Anterior cingulate cortex (tissue), 58 donors: ENCODE results near the gene PITHD1.
"Not testable (repeated sequence)": the region's sequence is repeated elsewhere in the genome, so short reads cannot be mapped to it uniquely, and the experiment has no call there.

ENCODE experiments used
- DNase-seq, 58 donors: peaks; one replicate each; lab custom pipeline; 2025; lab: John Stamatoyannopoulos, UW

Gene PITHD1

GRCh38 chr1:23816906-23817305 lies 38.7 kb downstream of the PITHD1 start:
- no peak for DNase-seq

- DNase-seq, result no peak
Measured at GRCh38 chr1:23817633-23818032, 39.4 kb downstream of the PITHD1 start.

GRCh38 chr1:23823767-23824166 lies 45.5 kb downstream of the PITHD1 start:
- no peak for DNase-seq

- DNase-seq, result no peak
Measured at GRCh38 chr1:23824711-23825075, 46.5 kb downstream of the PITHD1 start.

- DNase-seq, result peak; percentile 30 to 93 (median 85)
Measured at GRCh38 chr1:23825076-23825761, 47.0 kb downstream of the PITHD1 start, which contains the start of gene HMGCL. HMGCL (minus strand) TSS chr1:23825429; CDS start chr1:23825415, 14 bp downstream.

GRCh38 chr1:23825762-23826522 lies 47.7 kb downstream of the PITHD1 start:
- DNase-seq, result peak in 1 of 58 donors; percentile 31

- not testable (repeated sequence) for DNase-seq
Measured at GRCh38 chr1:23826590-23826989, 48.4 kb downstream of the PITHD1 start.

- no peak for DNase-seq
Measured at GRCh38 chr1:23827717-23828116, 49.5 kb downstream of the PITHD1 start.

- not testable (repeated sequence) for DNase-seq
Measured at GRCh38 chr1:23834156-23834555, 55.9 kb downstream of the PITHD1 start.

- DNase-seq, result no peak
Measured at GRCh38 chr1:23836037-23836436, 57.8 kb downstream of the PITHD1 start.
